NCI-H748 treated with DMSO at 0.1 percent for 48 hours (cell line): ENCODE data around the gene GREB1.

ENCODE experiments used
- DNase-seq: peaks from one replicate; lab custom pipeline; 2025; lab: John Stamatoyannopoulos, UW

The GREB1 gene

DNA sequence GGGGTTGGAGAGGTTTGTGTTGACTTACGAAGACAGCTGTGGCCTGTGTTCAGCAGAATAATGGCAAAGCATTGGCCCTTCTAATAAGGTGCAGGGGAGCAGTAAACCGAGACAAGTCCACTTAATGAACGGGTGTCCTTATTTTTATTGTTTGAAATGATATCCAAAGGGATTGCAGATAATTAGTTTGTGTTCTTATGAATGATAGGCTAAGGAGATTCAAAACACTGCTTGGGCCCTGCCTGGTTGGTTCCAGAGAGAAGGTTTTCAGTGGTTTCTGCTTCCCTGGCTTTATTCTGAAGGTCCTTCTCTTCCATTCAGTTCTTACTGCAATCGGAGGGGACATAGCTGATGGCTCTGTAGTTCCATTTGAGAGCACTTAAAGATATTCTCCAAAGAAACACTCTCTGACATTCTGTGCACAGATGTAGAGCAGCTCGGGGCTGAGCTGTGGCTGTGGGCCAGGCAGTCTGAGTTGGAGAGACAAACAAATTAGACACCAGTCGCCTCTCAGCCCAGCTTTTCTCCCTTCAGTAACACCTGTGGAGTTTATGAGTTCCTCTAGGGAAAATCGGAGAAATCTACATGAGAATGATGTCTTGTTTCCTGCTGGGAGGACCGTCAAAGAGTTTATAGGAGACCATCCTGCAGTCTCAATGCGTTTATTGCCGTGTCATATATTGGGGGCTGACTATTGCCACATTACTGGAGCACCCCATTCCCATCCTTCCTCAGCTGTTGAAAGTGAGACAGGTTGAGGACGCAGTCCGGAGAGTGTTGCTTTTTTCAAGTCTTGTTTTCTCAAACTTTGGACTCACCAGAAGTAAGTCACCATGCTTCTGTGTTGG, 6.5 kb downstream of the GREB1 start:
- DNase-seq: peak; percentile 89

DNA sequence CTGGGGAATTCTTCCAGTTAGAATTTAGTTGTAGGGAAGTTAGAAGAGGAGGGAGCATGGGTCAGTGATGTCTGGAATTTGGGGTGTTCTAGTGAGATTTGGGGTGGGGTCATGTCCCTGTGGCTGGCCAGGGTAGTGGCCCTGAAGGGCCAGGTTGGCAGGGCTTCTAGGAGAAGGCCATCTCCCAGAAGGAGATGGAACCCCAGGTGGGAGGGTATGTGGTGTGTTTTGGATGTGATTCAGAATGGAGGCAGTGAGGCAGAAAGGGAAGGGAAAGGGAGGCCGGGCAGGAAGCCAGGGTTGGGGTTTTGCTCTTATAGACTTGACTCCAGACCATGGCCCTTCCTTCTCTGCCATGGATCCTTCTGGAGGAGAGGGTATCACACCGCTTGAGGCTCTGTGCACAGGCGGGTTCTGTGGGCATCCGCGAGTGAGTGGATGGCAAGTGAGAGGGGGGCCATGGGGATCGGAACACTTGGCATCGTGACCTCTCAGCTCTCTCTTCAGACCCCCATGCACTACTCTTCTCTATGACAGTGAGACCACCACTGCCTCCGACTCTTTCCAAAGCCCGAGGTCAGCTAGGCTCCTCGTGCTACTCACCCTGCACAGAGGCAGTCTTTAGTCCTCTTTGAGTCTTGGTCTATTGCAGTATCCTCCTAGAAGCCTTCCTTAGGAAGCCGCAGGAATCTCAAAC, 7.3 kb downstream of the GREB1 start:
- no peak for DNase-seq

DNA sequence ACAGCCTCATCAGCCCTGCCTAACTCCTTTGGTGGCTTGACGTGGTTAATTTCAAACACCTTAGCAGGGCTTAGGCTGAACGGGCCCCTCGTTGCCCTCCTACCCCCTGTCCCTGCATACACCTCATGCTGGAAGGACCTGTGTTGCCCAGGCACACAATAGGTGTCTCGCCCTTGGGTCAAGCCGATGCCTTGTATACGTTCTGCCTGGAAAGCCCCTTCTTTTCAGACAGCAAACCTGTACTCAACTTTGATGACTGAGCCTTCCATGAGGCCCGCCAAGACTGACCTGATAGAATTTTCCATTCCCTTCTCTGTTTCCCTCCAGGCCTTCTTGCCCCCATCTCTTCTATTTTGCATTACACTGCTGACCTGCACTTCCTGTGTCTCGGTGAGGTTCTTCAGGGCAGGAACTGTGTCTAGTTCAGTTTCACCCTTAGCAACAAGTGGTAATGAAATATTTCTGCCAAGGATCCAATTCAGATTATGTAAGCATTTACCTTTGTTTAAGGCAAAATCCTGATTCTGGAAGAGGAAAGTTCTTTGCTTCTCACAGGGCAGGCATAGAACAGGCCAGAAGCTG, 7.9 kb downstream of the GREB1 start:
- DNase-seq: no peak

DNA sequence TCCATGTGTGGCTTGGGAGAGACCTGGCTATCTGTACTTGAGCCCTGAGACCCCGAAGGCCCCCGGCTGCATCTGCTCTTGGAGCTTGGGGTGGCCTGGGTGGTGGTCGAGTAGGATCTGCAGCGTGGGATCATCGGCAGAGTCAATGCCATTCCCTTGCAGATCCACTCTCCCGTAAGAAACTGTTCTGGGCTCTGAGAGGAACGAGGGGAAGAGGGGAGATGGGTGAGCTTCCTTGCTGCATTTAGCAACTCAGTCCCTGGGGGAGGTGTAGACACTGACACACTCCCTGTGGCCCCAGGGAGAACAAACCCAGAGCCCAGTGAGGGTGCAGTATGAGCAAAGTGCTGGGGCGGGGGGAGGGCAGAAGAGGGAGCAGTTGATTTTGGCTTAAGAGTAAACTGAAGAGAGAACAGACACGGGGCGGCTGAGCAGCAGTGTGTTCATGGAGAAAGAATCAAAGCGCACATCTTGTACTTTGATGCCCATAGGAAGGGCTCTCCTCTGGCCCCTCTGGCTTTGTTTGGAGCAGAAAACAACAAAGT, 8.5 kb downstream of the GREB1 start:
- no peak for DNase-seq

DNA sequence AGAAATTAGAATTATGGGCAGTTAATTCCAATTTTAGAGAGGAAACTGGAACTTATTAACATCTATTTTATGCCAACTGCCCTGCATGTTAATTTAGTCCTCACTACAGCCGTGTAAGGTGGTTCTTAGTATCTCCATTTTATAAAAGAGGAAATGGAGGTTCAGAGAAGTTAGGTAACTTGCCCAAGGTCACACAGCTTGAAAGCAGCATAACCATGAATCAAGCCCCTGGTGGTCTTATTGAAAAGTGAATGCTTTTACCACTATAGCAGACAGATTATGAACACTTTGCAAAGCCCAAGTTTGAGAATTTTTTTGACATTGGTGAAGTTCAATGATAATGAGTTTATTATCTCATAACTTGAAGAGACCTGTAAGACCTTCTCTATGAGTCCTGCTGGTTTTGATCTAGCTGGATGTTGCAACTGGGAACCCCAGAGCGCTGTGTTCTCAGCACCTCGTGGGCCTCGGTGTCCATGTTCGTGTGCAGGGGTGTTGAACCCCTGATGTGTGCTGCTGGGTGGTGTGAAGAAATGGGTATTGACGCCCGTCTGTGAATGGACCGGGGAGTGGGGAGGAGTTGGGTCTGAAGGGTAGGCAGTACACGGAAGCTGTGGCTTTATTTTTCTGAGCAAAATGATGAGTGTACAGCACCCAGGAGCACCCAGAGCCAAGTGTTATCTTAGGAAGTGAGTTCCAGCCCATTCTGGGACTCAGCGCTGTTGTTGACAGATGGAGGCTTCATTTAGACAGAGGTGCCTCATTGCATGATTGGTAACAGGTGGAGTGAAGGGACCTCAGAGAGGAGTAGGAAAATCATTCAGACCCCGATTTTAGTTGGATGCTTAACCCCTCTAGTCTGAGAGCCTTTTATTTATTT, 9.7 kb downstream of the GREB1 start:
- no peak for DNase-seq

DNA sequence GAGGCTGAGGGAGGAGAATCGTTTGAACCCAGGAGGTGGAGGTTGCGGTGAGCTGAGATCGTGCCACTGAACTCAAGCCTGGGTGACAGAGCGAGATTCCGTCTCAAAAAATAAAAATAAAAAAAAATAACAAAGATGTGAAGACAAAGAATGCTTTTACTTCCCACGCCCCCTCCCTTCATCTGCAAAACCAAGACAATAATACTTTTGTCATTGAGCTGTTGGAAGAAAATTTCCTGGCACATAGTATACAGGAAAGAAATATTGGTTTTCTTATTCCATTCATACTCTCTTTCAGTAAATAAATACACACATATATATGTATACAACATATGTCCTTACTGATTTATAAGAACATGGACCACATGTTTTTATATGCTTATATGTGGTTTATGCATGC, 12.2 kb downstream of the GREB1 start:
- no peak for DNase-seq

DNA sequence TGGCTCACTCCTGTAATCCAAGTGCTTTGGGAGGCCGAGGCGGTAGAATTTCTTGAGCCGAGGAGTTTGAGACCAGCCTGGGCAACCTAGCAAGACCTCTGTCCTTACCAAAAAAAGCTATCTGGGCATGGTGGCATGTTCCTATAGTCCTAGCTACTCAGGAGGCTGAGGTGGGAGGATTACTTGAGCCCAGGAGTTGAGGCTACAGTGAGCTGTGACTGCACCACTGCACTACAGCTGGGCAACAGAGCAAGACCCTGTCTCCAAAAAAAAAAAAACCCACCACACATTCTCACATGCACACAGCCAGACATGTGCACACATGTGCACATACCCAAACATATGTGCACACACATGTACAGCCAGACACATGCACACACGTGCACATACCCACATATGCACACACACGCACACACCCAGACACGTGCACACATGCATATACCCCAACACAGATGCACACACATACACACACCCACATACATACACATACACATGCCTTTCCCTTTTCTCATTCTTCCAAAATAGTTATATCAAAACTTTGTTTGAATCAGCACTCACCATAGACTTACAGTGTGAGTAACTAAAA, 14.2 kb downstream of the GREB1 start:
- no peak for DNase-seq

DNA sequence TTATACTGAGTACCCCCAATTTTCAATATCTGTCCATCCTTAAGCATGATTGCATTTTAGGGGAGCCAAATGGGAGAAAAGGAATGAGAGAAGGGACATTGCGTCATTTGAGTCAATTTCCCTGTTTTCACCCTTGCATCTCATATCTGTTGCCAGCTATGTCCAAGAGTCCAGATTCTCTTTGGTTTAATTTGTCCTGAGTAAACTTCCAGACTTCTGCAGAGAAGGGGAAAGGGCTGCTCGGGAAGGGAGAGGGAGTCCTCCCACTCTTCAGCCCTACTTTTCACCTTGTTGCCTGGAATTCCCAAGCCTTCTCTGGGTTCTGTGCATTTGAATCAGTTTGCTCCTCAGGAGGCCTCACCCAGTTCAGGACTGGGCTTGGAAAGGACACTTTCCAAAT, 16.5 kb downstream of the GREB1 start:
- DNase-seq: no peak

DNA sequence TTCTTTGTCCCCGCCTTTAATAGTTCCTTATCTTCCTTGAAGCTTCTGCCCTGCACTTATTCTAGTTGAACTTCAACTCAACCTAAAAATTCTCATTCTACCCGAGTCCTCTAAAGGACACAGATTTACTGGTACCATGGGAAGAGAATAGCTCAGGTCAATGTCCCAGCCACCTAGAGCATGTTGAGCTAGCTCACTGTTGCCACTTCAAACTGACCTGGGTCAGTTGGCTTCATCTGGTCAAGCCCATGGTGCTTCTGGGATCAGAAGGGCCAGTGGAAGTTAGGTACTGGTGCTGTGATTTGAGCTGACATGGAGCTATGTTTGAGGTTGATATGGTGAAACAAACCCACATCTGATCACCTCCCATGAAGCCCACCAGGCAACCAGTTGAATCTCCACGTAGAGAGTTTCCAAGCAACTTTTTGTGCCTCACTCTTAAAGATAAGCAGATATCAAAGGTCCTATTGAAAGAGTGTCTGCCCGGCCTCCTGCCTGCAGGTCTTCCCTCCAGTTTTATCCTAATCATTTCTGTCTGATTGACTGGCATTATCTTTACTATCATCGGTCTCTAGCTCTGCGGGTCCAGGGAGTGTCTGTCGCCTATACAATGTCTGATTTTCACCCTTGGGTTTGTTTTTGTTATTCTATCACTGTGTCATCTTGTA, 17.2 kb downstream of the GREB1 start:
- no peak for DNase-seq

DNA sequence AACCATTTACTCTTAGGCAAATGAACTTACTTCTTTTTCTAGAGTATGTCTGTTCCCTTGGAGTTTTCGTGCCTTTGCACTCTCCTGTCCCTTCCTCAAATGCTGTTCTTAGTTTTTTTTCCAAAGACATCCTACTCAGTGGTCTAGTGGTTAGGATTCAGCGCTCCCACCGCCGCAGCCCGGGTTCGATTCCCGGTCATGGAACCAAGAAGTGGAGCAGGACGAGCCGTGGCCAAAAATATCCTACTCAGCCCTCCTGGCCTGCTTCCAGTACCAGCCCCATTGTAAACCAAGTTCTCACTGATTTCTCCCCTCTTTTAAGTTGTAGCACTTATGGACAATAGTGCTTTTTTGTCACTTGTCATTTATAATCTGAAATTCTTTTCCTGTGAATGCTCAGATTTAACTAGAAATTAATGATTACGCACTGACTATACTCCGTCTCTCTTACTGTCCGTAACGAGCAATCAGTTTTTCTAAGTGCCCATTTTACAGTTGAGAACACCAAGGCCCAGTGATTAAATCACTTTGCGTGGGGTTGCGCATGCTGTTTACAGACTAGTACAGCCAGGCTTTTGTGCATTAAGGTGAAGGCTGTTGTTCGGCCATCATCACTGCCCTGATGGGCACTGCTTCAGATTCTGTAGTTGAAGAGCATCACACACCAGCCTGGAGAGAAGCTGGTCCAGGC, 17.9 kb downstream of the GREB1 start:
- no peak for DNase-seq

DNA sequence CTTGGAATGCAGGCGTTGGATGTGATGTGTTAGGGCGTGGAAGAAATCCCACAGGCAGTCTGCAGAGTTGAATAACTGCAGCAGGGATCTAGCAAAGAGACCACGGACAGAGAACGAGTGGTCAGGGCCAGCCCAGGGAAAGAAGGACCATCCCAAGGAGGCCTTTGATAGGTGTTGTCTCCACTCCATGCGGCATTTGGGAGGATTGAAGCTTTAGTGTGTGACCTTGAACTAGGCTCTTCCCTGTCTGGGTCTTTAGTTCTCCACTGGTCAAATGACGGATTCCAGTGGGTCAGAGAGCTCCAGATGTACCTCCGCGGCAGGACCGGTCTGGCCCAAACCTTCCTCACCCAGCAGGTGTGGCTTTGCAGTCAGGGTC, 18.4 kb downstream of the GREB1 start:
- DNase-seq: no peak

DNA sequence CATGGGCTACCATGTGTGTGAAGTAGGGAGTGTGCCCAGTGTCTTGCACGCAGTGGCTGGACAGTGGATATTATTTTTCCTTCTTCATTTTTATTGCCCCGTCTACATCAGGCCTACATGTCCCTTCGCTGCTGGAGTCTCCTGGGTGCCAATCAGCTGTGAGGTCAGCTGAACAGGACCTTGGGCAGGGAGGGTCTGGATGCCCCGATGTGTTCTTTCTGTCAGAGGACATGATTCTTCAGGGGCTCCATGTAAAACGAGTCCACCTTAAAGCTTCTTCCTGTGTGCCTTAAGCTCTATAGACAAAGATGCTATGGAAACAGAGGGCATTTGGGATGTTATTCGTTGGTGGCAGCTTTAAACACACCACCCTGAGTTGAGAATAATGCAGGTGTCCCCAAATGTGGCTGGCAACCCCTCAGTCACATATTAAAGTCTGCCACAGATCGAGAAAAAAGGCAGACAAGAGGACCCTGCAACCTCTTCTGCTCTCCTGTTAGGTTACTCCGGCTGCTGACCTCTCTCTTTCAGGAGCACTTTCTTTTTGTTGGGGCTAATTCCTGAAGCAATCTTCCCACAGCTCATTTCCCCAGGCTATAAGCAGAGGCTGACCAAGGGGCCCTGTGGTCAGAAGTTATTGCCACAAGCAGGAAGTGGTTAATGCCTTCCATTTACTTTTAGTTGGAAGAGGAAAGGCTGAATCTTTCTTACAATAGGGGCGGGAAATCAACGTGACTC, 20.0 kb downstream of the GREB1 start:
- no peak for DNase-seq

DNA sequence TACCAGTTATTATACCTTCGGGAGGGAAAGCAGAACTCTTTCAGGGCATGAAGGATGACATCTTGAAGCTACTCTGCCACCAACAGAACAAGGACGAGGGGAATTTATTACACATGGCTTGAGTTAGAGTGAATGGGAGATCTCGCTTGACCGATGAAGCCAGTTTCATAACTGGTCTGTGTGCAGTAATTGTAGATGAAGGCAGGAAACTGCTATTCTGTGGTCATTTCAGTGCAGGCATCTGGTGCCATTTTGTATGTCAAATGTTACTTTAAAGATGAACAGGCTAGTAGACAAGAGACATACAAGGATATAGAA, 20.5 kb downstream of the GREB1 start:
- DNase-seq: no peak

DNA sequence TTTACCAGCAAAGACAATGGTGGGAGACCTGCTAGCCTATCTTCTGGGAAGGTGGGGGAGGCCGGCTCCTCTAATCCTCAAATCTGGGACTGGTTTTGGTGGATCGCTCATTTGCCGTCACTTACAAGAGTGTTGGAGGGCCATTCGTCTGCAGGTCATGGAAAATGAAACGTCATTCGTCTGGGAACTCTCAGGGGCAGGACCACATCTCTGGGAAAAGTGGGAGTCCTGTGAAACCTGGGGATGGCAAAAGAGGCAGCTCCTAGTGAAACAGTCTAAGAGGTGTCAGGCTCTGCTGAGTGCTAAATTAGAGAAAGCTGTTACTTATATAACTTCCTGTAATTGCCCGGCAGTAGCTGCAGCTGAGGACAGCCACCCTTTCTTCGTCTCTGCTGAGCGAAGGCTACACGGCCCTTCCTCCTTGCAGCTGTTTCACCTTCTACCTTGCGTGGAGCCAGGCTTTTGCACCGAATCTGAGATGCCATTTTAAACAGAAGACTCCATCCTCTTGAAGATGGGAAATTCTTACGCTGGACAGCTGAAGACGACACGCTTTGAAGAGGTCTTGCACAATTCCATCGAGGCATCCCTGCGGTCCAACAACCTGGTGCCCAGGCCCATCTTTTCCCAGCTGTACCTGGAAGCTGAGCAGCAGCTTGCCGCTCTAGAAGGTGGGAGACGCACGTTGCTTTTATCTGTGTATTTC, 22.4 kb downstream of the GREB1 start:
- no peak for DNase-seq

DNA sequence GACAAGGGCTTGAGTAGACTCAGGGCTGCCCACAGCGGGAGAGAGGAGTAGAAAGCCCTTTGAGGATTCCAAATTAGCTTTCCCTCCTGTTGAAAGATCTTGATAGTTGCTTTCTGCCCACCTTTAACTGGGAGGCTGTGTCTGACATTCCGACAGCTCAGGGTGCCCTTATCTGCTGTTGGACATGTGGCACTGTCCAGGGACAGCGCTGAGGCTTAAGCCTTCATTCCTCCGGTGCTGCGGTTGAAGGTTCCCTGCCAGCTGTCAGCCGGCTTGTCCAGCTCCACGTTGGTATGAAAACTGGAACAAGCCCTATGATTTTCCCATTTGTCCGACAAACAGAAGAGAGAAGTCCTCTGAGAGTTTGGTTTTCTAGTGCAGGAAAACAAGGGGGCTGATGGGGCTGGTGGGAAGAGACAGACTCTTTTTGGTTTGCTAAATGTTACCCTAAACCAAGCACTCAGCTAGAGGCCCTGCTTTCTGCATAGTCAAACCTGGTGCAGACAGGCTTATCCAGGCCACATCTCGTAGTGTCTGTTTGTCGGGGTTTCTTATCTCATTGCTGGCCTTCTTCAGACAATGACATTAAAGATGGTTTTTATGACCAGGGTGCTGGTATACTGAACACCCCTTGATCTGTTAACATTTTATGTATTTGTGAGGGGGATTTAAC, 24.5 kb downstream of the GREB1 start:
- no peak for DNase-seq

DNA sequence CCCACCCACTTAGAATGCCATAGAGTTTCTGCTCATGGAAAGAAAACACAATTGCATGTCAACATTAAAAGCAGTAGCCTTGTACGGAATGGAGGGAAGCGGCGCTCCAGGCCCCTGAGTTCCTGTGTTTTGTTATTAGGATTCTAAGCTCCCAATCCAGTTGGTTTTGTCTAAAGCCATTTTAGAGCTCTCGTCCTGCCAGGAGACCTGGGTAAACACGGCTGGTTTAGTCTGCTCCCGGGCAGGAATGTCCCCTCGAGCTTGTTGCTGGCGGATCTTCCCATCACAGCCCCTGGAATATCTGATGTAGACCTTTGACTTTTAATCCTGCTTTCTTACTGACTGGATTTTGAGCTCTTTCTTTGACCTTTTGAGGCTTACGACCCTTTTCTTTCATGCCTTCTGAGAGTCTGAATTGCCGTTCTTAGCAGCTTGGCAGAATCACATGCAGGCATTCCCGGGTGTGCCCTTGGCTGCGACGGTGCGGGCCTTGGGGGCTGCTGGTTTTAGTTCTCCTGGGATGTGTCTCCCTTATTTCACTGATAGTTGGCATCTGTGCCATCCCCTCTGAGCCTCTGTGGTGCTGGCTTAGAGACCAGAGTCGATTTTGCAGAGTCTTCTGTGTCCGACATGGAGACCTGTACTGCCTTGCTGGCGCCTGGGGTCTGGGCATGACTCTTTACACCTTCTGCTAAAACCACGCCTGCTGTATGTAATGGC, 25.4 kb downstream of the GREB1 start:
- DNase-seq: no peak

DNA sequence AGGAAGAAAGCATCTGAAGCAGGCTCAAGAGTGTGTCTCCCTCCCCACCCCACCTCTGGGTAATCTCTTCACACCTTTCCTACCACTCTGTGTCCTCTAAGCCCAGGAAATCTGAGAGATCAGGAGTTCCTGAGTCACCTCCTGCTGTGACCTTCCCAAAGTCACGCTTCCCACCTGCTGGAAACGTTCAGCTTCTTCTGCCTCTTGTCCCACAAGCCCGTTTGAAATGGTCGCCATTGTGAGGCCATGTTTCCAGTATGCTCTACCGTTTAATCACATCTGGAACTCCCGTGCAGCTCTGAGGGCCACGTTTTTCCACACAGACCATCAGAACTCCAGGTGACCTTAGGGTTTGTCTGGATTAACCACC, 25.9 kb downstream of the GREB1 start:
- no peak for DNase-seq

DNA sequence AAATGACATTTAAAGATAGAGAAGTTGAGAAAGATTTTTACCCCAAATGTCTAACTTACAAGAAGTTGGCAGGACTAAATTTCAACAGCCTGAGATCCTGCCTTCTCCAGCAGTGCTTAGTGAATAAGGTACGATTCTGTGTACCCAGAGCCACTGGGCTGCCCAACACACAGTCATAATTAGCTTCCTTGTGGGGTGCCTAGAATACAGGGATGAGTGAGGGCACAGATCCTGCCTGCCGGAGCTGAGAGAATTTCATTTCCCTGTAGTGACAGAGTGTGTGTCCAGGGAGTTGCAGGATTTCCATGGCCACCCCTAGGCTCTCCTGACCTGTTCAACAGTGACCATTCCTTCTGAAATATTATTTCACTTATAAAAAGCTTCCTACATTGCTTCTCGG, 27.0 kb downstream of the GREB1 start:
- DNase-seq: no peak
